GM19023 (cell line): Measurements from ENCODE around the gene SEMA7A.
A peak's percentile ranks its signal among the peaks of the same experiment; 100 is the strongest.

ENCODE experiments used
- ATAC-seq: cut with Tn5 transposase; IDR thresholded peaks from one replicate; pipeline ENCODE4 v1.9.1; 2021; ENCODE audit warnings: mild to moderate bottlenecking, moderate library complexity; ENCODE audit not compliant: unreplicated experiment

The SEMA7A gene

DNA sequence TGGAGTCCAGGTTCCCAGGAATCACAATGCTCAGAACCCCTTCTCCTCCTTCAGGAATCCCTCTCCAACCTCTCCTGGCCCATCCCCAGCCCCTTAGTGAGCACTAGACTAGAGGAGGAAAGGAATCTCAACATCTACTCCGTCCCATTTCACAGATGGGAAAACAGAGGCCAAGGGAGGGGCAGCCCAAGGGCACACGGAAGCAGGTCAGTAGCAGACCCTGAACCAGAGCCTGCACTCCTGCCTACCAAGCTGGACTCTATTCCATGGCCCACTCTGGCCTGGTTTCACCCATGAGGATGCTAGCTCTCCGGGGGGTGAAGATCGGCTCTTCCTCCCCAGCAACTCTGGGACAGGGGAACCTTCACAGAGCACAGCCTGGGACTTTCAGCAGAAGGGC lies 14.3 kb downstream of the SEMA7A start:
- ATAC-seq = no peak

- no peak for ATAC-seq
These were observed 15.0 kb downstream of the SEMA7A start for GRCh38 chr15:74418575-74419338.

- ATAC-seq = no peak
These were observed 16.1 kb downstream of the SEMA7A start for GRCh38 chr15:74417670-74418069.

DNA sequence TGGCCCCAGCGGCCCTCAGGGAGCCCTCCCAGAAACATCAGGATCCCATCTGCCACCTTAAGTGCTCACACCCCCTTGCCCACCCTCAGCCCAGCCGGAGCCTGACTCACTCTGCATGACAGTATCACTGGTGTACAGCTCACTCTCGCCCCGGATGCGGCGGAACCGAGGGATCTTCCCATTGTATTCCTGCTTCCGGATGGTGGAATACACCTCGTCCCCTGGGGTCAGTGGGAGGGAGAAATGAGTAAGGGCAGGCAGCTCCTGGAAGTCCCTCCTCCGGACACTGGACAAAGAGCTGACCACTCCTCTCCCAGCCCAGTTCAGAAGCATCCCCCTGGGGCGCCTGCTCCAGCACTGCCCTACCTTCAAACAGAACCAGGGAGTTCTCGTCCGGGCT lies 16.5 kb downstream of the SEMA7A start:
- no peak for ATAC-seq

GRCh38 chr15:74415966-74416916 lies 17.5 kb downstream of the SEMA7A start:
- ATAC-seq = no peak

GRCh38 chr15:74414603-74415338 lies 19.0 kb downstream of the SEMA7A start:
- no peak for ATAC-seq

GRCh38 chr15:74414081-74414580 lies 19.6 kb downstream of the SEMA7A start:
- no peak for ATAC-seq

DNA sequence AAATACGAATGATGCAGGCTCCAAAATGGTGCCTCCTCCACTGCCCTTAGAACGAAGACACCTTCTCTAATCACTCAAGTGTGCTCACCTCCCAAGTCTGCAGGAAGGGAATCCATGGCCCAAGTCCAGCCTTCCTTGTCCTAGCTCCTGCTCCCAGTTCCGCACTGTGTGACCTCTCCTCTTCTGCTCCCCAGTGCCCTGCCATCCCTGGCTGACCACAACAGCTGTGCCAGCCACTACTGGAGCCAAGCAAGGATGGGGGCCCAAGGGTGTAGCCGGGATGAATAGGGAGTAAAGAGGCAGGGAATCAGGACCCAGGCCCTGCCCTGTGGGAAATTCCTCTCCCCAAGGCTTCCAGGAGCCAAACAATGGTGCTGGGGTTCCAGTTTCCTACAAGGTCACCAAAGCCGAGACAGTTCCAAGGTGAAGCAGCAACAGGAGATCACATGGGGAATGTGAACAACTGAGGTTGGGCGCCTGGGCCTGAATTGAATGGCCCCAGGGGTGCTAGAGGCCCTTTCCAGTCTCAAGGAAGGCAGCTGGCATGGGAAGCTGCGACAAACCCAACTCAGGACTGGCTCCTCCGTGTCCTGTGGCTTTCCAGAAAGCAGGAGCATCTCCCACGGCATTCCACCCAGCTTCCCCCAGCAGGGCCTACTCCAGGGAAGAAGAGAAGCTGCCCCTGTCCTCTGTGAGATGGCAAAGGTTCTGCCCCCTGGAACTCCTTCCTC lies 20.2 kb downstream of the SEMA7A start:
- ATAC-seq = no peak

DNA sequence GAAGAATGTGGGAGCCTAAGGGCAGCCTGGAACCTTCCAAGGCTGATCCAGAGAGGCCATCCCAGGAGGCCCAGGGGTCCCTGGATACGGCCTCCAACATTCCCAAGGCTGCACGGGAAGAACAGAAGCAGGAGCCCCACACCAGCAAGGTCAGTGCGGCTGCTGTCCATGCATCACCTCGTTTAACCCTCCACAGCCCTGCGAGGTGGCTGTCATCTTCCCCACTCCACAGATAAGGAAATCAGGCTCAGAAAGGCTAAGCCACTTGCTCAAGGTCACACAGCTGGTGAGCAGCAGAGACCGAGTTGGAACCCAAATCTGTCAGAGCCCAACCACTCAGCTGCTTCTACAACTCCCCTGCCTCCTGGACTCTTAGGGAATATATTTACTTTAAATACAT lies 21.6 kb downstream of the SEMA7A start:
- no peak for ATAC-seq

- no peak for ATAC-seq
These were observed 22.1 kb downstream of the SEMA7A start for GRCh38 chr15:74411686-74412085.

GRCh38 chr15:74410502-74410901 lies 23.3 kb downstream of the SEMA7A start:
- no peak for ATAC-seq

- no peak for ATAC-seq
These were observed 24.5 kb downstream of the SEMA7A start for GRCh38 chr15:74409225-74409624.

DNA sequence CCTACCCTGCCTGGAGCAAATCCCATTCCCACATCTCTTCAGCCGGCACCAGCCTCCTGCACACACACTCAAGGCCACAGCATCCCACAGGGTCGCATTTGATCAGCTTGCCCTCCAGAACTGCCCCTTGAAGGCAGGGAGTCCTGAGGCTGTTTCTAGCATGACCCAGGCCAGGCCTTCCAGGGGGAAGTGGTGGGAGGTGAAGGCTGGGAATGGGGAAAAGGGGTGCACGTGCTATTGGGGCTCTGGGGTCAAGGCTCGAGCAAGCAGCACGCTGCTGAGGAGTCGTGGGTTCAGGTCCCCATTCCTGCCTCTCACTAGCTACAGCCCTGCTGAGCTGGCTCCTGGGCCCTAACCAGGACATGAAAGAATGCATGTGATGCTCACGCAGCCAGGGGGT lies 24.9 kb downstream of the SEMA7A start:
- no peak for ATAC-seq

- no peak for ATAC-seq
These were observed 25.4 kb downstream of the SEMA7A start for GRCh38 chr15:74408385-74408784.

DNA sequence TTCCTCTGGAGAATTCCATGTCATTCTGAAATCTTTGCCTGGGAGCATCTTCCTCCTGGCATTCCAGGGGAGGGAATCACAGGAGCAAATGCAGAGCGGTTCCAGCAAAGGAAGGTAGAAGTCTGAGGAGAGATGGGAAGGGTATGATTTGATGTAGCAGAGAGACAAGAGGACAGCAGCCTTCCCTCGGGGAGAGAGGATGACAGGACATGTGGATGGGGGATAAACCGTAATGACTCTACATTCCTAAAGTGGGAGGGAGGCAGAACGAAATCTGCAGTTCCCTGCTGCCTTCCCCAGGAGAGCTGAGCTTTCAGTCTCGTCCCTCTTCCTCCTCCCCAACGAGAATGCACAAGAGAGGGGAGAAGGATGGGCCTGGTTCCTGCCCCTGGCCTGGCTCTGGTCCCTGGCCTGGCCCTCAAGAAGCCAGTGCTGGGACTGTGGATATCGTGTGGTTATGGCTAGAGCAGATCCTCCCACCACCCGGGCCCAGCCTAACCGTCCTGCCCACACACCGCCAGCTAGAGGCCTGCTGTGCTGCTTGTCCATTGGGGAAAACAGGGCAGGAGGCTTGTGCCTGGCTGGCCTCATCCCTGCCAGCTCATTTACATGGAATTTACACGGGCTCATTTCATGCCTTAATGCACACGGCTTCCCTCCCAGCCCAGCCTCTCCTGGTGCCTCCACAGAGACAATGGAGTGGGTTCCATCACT lies 26.6 kb downstream of the SEMA7A start:
- ATAC-seq = no peak

DNA sequence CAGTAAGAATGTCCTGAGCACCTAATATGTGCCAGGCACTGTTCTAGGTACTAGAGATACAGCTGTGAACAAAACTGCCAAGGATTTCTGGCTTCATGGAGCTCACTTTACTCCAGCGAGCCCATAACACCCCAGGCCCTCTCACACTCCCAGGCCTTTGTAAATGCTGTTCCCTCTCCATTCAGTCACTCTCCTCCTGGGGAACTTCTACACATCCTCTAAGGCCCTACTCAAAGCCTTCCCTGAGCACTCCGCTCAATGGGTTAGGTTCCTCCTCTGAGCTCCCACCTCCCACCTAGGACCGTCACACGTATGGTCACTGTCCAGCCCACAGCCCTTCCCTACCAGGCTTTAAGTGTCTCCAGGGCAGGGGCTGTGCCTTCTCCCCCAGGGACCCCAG lies 27.2 kb downstream of the SEMA7A start:
- no peak for ATAC-seq

DNA sequence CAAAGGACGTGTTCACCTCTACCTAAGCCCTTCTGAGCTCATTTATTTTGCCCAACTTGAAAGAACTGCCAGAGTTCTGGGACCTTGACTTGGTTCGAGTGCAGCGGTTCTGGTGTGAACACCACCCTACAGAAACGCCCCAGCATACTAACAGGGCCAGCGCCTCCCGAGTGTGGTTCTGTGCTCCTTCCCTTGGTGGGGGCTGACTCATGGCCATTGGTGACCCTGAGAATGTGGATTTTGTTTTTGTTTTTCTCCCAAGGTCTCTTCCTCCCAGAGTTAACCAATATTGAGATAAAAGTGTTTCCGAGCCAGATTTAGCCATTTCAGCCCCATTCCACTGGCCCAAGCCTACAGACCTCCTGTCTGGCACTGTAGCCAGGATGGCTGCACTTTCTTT lies 27.9 kb downstream of the SEMA7A start:
- ATAC-seq = no peak

- peak; percentile 34 for ATAC-seq
These were observed 29.7 kb downstream of the SEMA7A start for GRCh38 chr15:74403991-74404563.

- peak; percentile 5 for ATAC-seq
These were observed 30.2 kb downstream of the SEMA7A start for GRCh38 chr15:74403588-74403919.
